SH-SY5Y (cell line): ENCODE results near the gene ARL6IP5.

Experiments
- GATA2 ChIP-seq: IDR thresholded peaks from 2 replicates; pipeline ENCODE4 v1.6.1; 2011; ENCODE audit warnings: mild to moderate bottlenecking, low read depth, low read length
- GATA3 ChIP-seq: IDR thresholded peaks from 2 replicates; pipeline ENCODE4 v1.6.1; 2011; ENCODE audit warnings: low read depth, mild to moderate bottlenecking, low read length, moderate library complexity

DNA sequence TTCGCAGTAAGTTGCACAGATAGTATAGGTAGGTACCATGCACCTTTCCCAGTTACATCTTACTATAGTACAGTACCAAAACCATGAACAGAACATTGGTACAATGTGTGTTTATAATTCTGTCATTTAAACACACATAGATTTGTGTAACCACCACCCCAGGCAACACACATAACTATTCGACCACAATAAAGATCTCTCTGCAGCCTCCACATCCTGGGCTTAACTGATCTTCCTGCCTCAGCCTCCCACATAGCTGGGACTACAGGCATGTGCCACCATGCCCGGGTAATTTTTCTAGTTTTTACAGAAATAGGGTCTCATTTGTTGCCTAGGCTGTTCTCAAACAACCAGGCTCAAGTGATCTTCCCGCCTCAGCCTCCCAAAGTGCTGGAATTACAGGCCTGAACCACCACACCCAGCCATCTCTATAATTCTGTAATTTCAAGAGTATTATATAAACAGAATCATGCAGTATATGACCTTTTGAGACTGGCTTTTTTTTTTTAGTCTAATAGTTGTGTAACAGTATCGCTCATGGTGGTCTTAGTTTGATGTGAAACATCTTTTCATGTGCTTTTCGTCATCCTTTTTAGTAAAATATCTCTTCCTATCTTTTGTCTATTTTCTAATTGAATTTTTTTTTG, 19.3 kb upstream of the ARL6IP5 start:
- TF ChIP-seq GATA2 (no peak), GATA3 (no peak)
